ENCODE data around the gene CDH1. TPM values are rescaled to one million over a fixed set of nuclear protein-coding genes. Genes with fewer than 3 reads are reported as not detected.

CDH1 gene
- polyA plus RNA-seq, 1 of the 3 experiments (the other 2 are of a cell fraction): not detected

GRCh38 chr16:68857479-68857878, 120.4 kb downstream of the CDH1 start:
- TF ChIP-seq FOSL2 (IDR thresholded peaks at IDR 0.05; ENCODE audit: borderline replicate concordance, low read depth) (no peak), JUND (IDR thresholded peaks at IDR 0.05) (no peak), GABPA (IDR thresholded peaks at IDR 0.05; ENCODE audit: low read depth) (no peak), MEF2A (IDR thresholded peaks at IDR 0.05; ENCODE audit: borderline replicate concordance, low read depth) (no peak), ELF1 (IDR thresholded peaks at IDR 0.05) (no peak), FOXJ3 (CRISPR knock-in tag; IDR thresholded peaks at IDR 0.05) (no peak), MXI1 (IDR thresholded peaks at IDR 0.05; ENCODE audit: low read depth, low read length) (no peak), EZH2phosphoT487 (IDR thresholded peaks at IDR 0.05; ENCODE audit: borderline replicate concordance, low read depth) (no peak), TCF12 (IDR thresholded peaks at IDR 0.05) (no peak), USF1 (IDR thresholded peaks at IDR 0.05; ENCODE audit: borderline replicate concordance, low read depth) (no peak), CHD2 (IDR thresholded peaks at IDR 0.05; ENCODE audit: low read length, partially characterized antibody) (no peak), FOXM1 (IDR thresholded peaks at IDR 0.05; ENCODE audit: low read depth) (no peak), EP300 (IDR thresholded peaks at IDR 0.05; ENCODE audit: borderline replicate concordance in 1 of 2, low read depth in 1 of 2, low read length in 1 of 2) (no peak), RFX5 (IDR thresholded peaks at IDR 0.05; ENCODE audit: low read length) (no peak), IRF3 (IDR thresholded peaks at IDR 0.05; ENCODE audit: low read depth, low read length) (no peak), GATA2 (CRISPR knock-in tag; IDR thresholded peaks at IDR 0.05) (no peak), TAF1 (IDR thresholded peaks at IDR 0.05; ENCODE audit: borderline replicate concordance, low read depth, low read length) (no peak)
- TF ChIP-seq, protein P1, sequence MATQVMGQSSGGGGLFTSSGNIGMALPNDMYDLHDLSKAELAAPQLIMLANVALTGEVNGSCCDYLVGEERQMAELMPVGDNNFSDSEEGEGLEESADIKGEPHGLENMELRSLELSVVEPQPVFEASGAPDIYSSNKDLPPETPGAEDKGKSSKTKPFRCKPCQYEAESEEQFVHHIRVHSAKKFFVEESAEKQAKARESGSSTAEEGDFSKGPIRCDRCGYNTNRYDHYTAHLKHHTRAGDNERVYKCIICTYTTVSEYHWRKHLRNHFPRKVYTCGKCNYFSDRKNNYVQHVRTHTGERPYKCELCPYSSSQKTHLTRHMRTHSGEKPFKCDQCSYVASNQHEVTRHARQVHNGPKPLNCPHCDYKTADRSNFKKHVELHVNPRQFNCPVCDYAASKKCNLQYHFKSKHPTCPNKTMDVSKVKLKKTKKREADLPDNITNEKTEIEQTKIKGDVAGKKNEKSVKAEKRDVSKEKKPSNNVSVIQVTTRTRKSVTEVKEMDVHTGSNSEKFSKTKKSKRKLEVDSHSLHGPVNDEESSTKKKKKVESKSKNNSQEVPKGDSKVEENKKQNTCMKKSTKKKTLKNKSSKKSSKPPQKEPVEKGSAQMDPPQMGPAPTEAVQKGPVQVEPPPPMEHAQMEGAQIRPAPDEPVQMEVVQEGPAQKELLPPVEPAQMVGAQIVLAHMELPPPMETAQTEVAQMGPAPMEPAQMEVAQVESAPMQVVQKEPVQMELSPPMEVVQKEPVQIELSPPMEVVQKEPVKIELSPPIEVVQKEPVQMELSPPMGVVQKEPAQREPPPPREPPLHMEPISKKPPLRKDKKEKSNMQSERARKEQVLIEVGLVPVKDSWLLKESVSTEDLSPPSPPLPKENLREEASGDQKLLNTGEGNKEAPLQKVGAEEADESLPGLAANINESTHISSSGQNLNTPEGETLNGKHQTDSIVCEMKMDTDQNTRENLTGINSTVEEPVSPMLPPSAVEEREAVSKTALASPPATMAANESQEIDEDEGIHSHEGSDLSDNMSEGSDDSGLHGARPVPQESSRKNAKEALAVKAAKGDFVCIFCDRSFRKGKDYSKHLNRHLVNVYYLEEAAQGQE (IDR thresholded peaks at IDR 0.05; ENCODE audit: low read depth, low read length): no peak
- TF ChIP-seq, protein P2, sequence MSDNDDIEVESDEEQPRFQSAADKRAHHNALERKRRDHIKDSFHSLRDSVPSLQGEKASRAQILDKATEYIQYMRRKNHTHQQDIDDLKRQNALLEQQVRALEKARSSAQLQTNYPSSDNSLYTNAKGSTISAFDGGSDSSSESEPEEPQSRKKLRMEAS (IDR thresholded peaks at IDR 0.05; ENCODE audit: low read depth): no peak
- TF ChIP-seq, protein P3, sequence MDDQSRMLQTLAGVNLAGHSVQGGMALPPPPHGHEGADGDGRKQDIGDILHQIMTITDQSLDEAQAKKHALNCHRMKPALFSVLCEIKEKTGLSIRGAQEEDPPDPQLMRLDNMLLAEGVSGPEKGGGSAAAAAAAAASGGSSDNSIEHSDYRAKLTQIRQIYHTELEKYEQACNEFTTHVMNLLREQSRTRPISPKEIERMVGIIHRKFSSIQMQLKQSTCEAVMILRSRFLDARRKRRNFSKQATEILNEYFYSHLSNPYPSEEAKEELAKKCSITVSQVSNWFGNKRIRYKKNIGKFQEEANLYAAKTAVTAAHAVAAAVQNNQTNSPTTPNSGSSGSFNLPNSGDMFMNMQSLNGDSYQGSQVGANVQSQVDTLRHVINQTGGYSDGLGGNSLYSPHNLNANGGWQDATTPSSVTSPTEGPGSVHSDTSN (IDR thresholded peaks at IDR 0.05): no peak
- CTCF ChIA-PET: interaction anchor here (0.6 kb wide), 1 partner anchor 10 kb away, joined by 3 read pairs; no protein-coding TSS in a partner anchor

More at GRCh38 chr16:68857479-68857878, 120.4 kb downstream of the CDH1 start:
- POLR2A ChIA-PET: no interaction called here
- Histone ChIP-seq H3K36me3 (replicated peaks in 1 of 2; ENCODE audit: control insufficient read depth in 1 of 2, insufficient read depth in 2 of 2, low read length in 1 of 2) (peaks cover 0 to 12% of the 10 kb centered on the region in 2 experiments), H3F3A (replicated peaks; ENCODE audit: insufficient read depth) (no peaks in the 10 kb centered on the region), H3K9me2 (no peaks in the 10 kb centered on the region), H2AFZ (ENCODE audit: low read depth) (no peak overlapping the region), H3K27me3 (ENCODE audit: insufficient read depth) (no peaks in the 10 kb centered on the region), H3K9me3 (no peaks in the 10 kb centered on the region), H3K4me2 (no peak overlapping the region), H3K4me1 (ENCODE audit: control insufficient read depth in 1 of 2, insufficient read depth in 2 of 2, low read depth in 1 of 2, low read length in 1 of 2) (no peaks in the 10 kb centered on the region), H3K79me2 (ENCODE audit: insufficient read depth) (peaks cover 38% of the 10 kb centered on the region), H3K9ac (no peak overlapping the region), H3K27ac (ENCODE audit: low read depth in 2 of 2, low read length in 1 of 2) (no peak overlapping the region), H4K20me1 (ENCODE audit: insufficient read depth) (no peaks in the 10 kb centered on the region), H3K4me3 (ENCODE audit: low read depth in 2 of 2, low read length in 1 of 2) (no peak overlapping the region)
- DNase-seq: no peak
- WGBS (ENCODE audit: low lambda C conversion rate): 100% methylated on average over 1 of the region's 1 CpG

All from SK-N-SH (cell line).